C1 segment of cervical spinal cord (tissue), 14 donors: ENCODE data around the gene LSM7.

Experiments
- DNase-seq, 14 donors: peaks; one replicate each; lab custom pipeline; 2025; lab: John Stamatoyannopoulos, UW

LSM7 gene

GRCh38 chr19:2328401-2329148 is at the start of gene LSM7, which contains the start of gene SPPL2B:
TSS of gene LSM7 (minus strand) at chr19:2328586. CDS start at chr19:2328566, 20 bp downstream.
TSS of gene SPPL2B (plus strand) at chr19:2328684. CDS start at chr19:2328710, 26 bp downstream.
- DNase-seq: peak in 13 of 14 donors; percentile 26 to 96 (median 78)

- DNase-seq: no peak
These were observed 48.6 kb upstream of the LSM7 start for GRCh38 chr19:2376784-2377519.

- no peak for DNase-seq
These were observed 47.2 kb upstream of the LSM7 start for GRCh38 chr19:2375353-2376121.

- DNase-seq: no peak
These were observed 46.4 kb upstream of the LSM7 start for GRCh38 chr19:2374808-2375207.

GRCh38 chr19:2372076-2372612 is 43.8 kb upstream of the LSM7 start:
- DNase-seq: no peak

GRCh38 chr19:2371656-2372055 is 43.3 kb upstream of the LSM7 start:
- no peak for DNase-seq

GRCh38 chr19:2365201-2365970 is 37.0 kb upstream of the LSM7 start:
- no peak for DNase-seq

- no peak for DNase-seq
These were observed 35.0 kb upstream of the LSM7 start for GRCh38 chr19:2363419-2363818.

- no peak for DNase-seq
These were observed 34.5 kb upstream of the LSM7 start for GRCh38 chr19:2362970-2363300.

- no peak for DNase-seq
These were observed 33.9 kb upstream of the LSM7 start for GRCh38 chr19:2362046-2362969.

GRCh38 chr19:2361246-2362045 is 33.1 kb upstream of the LSM7 start:
- DNase-seq: no peak

- DNase-seq: no peak
These were observed 32.4 kb upstream of the LSM7 start for GRCh38 chr19:2360833-2361232.

GRCh38 chr19:2359992-2360685 is 31.8 kb upstream of the LSM7 start, which contains the start of gene TMPRSS9:
TSS of gene TMPRSS9 (plus strand) at chr19:2360265. CDS start at chr19:2389786, 29,521 bp downstream.
- no peak for DNase-seq

- no peak for DNase-seq
These were observed 30.3 kb upstream of the LSM7 start for GRCh38 chr19:2358548-2359173.

GRCh38 chr19:2357279-2358206 is 29.2 kb upstream of the LSM7 start:
- no peak for DNase-seq

- DNase-seq: no peak
These were observed 27.8 kb upstream of the LSM7 start for GRCh38 chr19:2356036-2356646.
